ENCODE results near the gene NUP54.
A peak's percentile ranks its signal among the peaks of the same experiment; 100 is the strongest.

NUP54 gene

GRCh38 chr4:76148142-76148865, at the start of gene NUP54:
Gene NUP54, minus strand, starts transcription at chr4:76148397. Its CDS starts 23 bp downstream, at chr4:76148374.
- DNase-seq (ENCODE audit: low read depth in 1 of 2, low spot score in 1 of 2): peak; percentile 94

- DNase-seq (ENCODE audit: low read depth in 1 of 2, low spot score in 1 of 2): no peak
Measured at GRCh38 chr4:76197031-76197743, 49.0 kb upstream of the NUP54 start.

- DNase-seq (ENCODE audit: low read depth in 1 of 2, low spot score in 1 of 2): no peak
Measured at GRCh38 chr4:76196376-76196775, 48.2 kb upstream of the NUP54 start.

- no peak for DNase-seq (ENCODE audit: low read depth in 1 of 2, low spot score in 1 of 2)
Measured at GRCh38 chr4:76195326-76195725, 47.1 kb upstream of the NUP54 start.

- DNase-seq (ENCODE audit: low read depth in 1 of 2, low spot score in 1 of 2): no peak
Measured at GRCh38 chr4:76194325-76194724, 46.1 kb upstream of the NUP54 start.

- no peak for DNase-seq (ENCODE audit: low read depth in 1 of 2, low spot score in 1 of 2)
Measured at GRCh38 chr4:76192236-76192635, 44.0 kb upstream of the NUP54 start.

- no peak for DNase-seq (ENCODE audit: low read depth in 1 of 2, low spot score in 1 of 2)
Measured at GRCh38 chr4:76188557-76188956, 40.4 kb upstream of the NUP54 start.

GRCh38 chr4:76188149-76188548, 40.0 kb upstream of the NUP54 start:
- DNase-seq (ENCODE audit: low read depth in 1 of 2, low spot score in 1 of 2): no peak

GRCh38 chr4:76187152-76187551, 39.0 kb upstream of the NUP54 start:
- no peak for DNase-seq (ENCODE audit: low read depth in 1 of 2, low spot score in 1 of 2)

- no peak for DNase-seq (ENCODE audit: low read depth in 1 of 2, low spot score in 1 of 2)
Measured at GRCh38 chr4:76182463-76182862, 34.3 kb upstream of the NUP54 start.

GRCh38 chr4:76179398-76180318, 31.5 kb upstream of the NUP54 start:
- DNase-seq (ENCODE audit: low read depth in 1 of 2, low spot score in 1 of 2): peak; percentile 66 to 75

- no peak for DNase-seq (ENCODE audit: low read depth in 1 of 2, low spot score in 1 of 2)
Measured at GRCh38 chr4:76178296-76178695, 30.1 kb upstream of the NUP54 start.

GRCh38 chr4:76177709-76178108, 29.5 kb upstream of the NUP54 start:
- DNase-seq (ENCODE audit: low read depth in 1 of 2, low spot score in 1 of 2): no peak

- DNase-seq (ENCODE audit: low read depth in 1 of 2, low spot score in 1 of 2): no peak
Measured at GRCh38 chr4:76175336-76175735, 27.1 kb upstream of the NUP54 start.

GRCh38 chr4:76174216-76174615, 26.0 kb upstream of the NUP54 start:
- DNase-seq (ENCODE audit: low read depth in 1 of 2, low spot score in 1 of 2): no peak

GRCh38 chr4:76168688-76169087, 20.5 kb upstream of the NUP54 start:
- no peak for DNase-seq (ENCODE audit: low read depth in 1 of 2, low spot score in 1 of 2)

- DNase-seq (ENCODE audit: low read depth in 1 of 2, low spot score in 1 of 2): no peak
Measured at GRCh38 chr4:76166480-76166879, 18.3 kb upstream of the NUP54 start.

GRCh38 chr4:76160355-76160754, 12.2 kb upstream of the NUP54 start:
- no peak for DNase-seq (ENCODE audit: low read depth in 1 of 2, low spot score in 1 of 2)

- no peak for DNase-seq (ENCODE audit: low read depth in 1 of 2, low spot score in 1 of 2)
Measured at GRCh38 chr4:76156635-76157034, 8.4 kb upstream of the NUP54 start.

- no peak for DNase-seq (ENCODE audit: low read depth in 1 of 2, low spot score in 1 of 2)
Measured at GRCh38 chr4:76155979-76156378, 7.8 kb upstream of the NUP54 start.

- DNase-seq (ENCODE audit: low read depth in 1 of 2, low spot score in 1 of 2): no peak
Measured at GRCh38 chr4:76153356-76153755, 5.2 kb upstream of the NUP54 start.

Measured in activated CD4-positive, alpha-beta T cell treated with anti-CD3 and anti-CD28 coated beads, Interleukin-2, amount 50 U/mL, for 24 hours (primary cell).